WERI-Rb-1 (cell line): ENCODE results near the gene ANKRD24.

Source experiments
- DNase-seq: peaks from one replicate; pipeline ENCODE4 v3.0.0-alpha.2; 2020
- H3K27ac ChIP-seq: fragments of 250-450 bp; sonication (Bioruptor Pico); 2 replicates; pipeline ENCODE4 v1.5.1; 2020; ENCODE audit warnings: mild to moderate bottlenecking, moderate library complexity
- H3K27me3 ChIP-seq: fragments of 250-450 bp; sonication (Bioruptor Pico); 2 replicates; pipeline ENCODE4 v1.5.1; 2021; ENCODE audit warnings: mild to moderate bottlenecking, low read depth, moderate library complexity; ENCODE audit not compliant: insufficient read depth, severe bottlenecking
- H3K36me3 ChIP-seq: fragments of 250-450 bp; sonication (Bioruptor Pico); 2 replicates; pipeline ENCODE4 v1.5.1; 2020; ENCODE audit warnings: mild to moderate bottlenecking, moderate library complexity
- H3K4me3 ChIP-seq: 2 replicates; pipeline ENCODE4 v1.5.1; 2011; ENCODE audit warnings: low read depth, mild to moderate bottlenecking, control low read depth, low read length
- H3K9me3 ChIP-seq: fragments of 250-450 bp; sonication (Bioruptor Pico); 2 replicates; pipeline ENCODE4 v1.5.1; 2021; ENCODE audit warnings: mild to moderate bottlenecking, moderate library complexity; ENCODE audit not compliant: severe bottlenecking
- TF ChIP-seq, protein P1 (sequence below): IDR thresholded peaks from 2 replicates; pipeline ENCODE4 v1.5.1; 2011; ENCODE audit warnings: low read depth, mild to moderate bottlenecking, control low read depth, inconsistent platforms, low read length

Gene ANKRD24

DNA sequence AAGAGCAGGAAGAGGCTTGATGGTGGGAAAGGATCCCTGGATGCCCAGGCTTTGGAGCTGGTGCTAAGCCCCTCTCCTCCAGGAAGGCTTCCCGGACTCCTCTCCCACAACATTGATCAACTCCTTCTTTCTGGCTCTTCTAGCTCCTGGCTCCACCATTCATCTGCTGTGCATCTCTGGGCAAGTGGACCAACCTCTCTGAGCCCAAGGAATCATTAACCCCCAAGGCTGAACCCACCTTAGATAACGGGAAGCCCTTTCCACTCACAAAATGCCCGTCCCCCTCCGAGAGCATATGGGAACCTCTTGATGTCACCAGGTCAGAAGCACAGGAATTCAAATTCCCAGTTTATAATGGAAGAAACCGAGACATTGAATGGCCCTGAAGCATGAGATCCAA, 5.3 kb upstream of the ANKRD24 start:
- H3K9me3 ChIP-seq: no peaks in the 10 kb centered on the region
- H3K36me3 ChIP-seq: peaks cover 12% of the 10 kb centered on the region
- DNase-seq: no peak
- H3K27me3 ChIP-seq: no peaks in the 10 kb centered on the region
- no peak overlapping the region for H3K27ac ChIP-seq
- TF ChIP-seq, protein P1, sequence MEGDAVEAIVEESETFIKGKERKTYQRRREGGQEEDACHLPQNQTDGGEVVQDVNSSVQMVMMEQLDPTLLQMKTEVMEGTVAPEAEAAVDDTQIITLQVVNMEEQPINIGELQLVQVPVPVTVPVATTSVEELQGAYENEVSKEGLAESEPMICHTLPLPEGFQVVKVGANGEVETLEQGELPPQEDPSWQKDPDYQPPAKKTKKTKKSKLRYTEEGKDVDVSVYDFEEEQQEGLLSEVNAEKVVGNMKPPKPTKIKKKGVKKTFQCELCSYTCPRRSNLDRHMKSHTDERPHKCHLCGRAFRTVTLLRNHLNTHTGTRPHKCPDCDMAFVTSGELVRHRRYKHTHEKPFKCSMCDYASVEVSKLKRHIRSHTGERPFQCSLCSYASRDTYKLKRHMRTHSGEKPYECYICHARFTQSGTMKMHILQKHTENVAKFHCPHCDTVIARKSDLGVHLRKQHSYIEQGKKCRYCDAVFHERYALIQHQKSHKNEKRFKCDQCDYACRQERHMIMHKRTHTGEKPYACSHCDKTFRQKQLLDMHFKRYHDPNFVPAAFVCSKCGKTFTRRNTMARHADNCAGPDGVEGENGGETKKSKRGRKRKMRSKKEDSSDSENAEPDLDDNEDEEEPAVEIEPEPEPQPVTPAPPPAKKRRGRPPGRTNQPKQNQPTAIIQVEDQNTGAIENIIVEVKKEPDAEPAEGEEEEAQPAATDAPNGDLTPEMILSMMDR: no peak
- H3K4me3 ChIP-seq: no peak overlapping the region

DNA sequence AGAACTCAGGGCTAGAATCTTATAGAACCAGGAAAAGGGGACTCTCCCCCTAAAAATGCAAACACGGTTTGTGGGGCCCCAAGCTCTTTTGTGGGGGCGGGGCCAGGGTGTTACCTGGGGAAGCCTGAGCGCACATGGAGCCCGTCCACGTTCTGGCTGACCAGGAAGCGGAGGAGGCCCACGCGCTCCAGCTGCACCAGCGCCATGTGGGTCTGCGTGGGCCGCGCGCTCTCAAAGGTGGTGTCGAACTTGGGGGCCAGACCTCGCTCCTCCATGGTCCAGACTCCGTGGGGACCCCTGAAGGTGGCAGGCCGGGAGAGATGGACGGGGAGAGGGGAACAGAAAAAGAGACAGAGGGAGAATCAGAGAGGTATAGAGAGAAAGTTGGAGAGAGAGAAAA, 3.5 kb upstream of the ANKRD24 start:
- Histone ChIP-seq H3K4me3 (no peak overlapping the region), H3K36me3 (peaks cover 12% of the 10 kb centered on the region)
- TF ChIP-seq, protein P1: no peak

DNA sequence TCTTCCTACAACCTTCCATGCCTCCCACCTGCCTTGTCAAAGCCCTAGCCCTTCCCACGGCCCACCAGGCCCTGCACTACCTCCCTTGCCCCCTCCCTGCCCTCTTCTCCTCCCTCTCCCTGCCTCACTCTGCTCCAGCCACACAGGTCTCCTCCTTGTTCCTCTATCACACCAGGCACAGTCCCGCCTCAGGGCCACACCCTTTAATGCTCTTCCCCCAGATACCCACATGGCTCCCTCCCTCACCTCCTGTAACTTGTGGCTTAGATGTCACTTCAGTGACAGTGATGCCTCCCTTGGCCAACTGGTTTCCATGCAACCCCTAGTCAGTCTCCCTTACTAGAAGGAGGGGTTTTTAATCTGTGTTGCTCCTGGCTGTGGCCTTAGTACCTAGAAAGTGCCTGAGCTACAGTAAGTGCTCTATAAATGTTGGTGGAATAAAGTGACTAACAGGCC, 1.4 kb upstream of the ANKRD24 start:
- DNase-seq: no peak
- no peaks in the 10 kb centered on the region for H3K9me3 ChIP-seq
- H3K36me3 ChIP-seq: peaks cover 12% of the 10 kb centered on the region
- no peaks in the 10 kb centered on the region for H3K27me3 ChIP-seq
- TF ChIP-seq, protein P1: no peak
- H3K27ac ChIP-seq: no peak overlapping the region
- no peak overlapping the region for H3K4me3 ChIP-seq

More for the DNA sequence above, 3.5 kb upstream of the ANKRD24 start:
- Histone ChIP-seq H3K9me3 (no peaks in the 10 kb centered on the region), H3K27ac (no peak overlapping the region), H3K27me3 (no peaks in the 10 kb centered on the region)
- no peak for DNase-seq

DNA sequence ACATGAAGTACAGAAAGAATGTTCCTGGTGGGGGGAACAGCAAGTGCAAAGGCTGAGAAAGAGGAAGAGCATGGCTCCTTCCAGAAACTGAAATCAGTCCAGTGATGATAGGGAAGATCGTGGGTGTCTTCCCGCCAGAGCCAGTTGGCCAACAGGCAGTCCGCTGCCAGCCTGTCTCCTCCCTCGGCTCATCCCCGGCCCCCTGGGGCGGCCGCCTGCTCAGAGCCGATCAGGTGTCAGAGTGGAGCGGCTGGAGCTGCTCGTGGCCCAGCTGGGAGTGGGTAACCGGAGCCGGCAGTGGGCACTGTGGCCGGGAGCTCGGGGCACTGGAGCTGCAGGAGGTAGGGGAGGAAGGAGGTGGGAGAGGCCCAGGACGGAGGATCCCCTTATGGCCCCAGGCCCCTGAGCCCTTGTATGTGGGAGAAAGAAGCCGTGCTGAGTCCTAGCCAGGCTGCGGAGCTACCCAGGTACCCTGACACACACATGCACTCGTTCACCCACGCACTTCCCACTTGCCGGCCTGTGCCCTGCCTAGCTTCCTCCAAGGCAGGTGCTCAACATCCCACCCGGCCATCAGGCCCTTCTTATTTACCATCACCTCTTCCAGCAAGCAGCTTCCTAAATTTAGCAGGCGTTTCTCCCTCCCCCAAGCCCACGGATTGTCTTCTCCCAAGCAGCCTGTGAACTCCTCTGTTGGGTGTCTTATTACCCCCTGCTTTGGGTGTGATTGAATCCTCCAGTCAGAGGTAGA, 1.7 kb downstream of the ANKRD24 start:
- peak overlapping the region; percentile 26 for H3K4me3 ChIP-seq
- no peaks in the 10 kb centered on the region for H3K27me3 ChIP-seq
- H3K36me3 ChIP-seq: peaks cover 9% of the 10 kb centered on the region
- TF ChIP-seq, protein P1: 0 out of 2 replicates have a peak, but pooled peaks have one; percentile 7
- H3K27ac ChIP-seq: peak overlapping the region; percentile 77
- peak; percentile 87 for DNase-seq
- H3K9me3 ChIP-seq: no peaks in the 10 kb centered on the region

DNA sequence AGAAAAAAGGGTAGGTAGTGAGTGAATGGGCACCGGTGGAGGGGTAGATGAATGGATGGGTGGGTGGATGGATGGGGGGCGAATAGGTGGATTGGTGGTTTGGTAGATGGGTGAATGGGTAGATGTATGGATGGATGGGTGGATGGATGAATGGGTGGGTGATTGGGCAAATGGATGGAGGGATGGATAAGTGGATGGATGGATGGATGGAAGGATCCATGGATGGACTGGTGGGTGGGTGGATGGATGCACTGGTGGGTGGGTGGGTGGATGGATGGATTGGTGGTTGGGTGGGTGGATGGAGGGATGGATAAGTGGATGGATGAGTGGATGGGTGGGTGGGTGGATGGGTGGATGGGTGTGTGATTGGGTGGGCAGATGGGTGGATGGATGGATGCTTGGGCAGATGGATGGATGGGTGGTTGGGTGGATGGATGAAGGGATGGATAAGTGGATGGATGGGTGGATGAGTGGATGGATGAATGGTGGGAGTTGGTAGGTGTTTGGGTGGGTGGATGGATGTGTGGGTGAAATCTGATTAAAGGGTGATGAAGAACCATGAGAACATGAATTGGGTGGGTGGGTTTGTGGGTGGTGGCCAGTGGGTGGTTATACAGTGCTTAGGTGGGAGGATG, 2.3 kb downstream of the ANKRD24 start:
- no peaks in the 10 kb centered on the region for H3K9me3 ChIP-seq
- peaks cover 6% of the 10 kb centered on the region for H3K36me3 ChIP-seq
- no peaks in the 10 kb centered on the region for H3K27me3 ChIP-seq
- no peak for DNase-seq
- H3K27ac ChIP-seq: no peak overlapping the region; the same call in 1 of the 2 replicates
- TF ChIP-seq, protein P1: no peak
- H3K4me3 ChIP-seq: peak overlapping the region; percentile 26; the same call in 1 of the 2 replicates
